ENCODE results near the gene GANC. TPM values are rescaled to one million over a fixed set of nuclear protein-coding genes. Genes with fewer than 3 reads are reported as not detected.

GANC gene
- total and polyA plus RNA-seq, 9 of the 15 experiments (the other 6 are each of a cell fraction or from before 2014, with no cell fraction given): 10.9 to 19.0 (median 14.5) TPM

DNA sequence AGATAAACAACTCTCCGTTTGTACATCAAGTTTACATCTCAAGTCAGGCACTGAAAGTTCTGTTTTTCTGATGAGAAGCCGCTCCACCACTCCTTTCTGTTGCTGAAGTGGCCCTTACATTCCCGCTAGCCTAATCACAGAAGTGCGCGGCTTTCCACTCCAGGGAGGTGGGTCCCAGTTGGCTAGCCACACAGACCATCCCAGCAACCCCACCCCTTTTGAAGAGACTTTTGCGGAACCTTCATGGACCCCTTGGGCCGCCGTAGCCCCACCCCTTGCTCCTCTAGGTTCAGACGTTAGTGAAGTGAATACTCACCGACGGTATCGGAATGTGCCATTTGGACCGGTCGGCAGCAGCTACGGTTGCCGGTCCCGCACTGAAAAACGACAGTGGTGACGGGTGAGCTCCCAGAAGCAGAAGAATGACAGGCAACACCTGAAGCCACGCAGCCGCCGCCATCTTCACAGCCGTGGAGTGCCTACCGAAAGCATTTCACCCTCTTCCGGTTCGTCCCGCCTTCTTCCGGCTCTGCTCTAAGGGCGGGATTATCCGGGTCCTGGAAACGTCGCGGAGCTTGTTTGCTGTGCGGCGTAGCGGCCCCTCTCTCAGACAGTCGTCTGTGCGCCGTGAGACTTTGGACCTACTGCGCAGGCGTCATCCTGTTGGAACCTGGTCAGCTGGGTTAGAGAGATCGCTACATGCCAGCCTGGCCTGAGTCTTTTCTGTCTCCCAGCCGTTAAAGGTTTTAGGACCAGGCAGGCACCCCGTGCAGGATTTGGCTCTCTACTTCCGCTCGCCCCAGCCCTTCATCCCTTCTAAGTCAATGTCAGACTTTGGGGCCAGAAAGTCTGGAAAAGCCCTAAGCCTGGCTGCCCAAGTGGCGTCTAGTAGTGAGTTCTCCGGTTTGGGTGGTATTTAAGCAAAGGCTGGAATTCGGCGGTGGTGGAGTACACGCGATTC, at the start of gene GANC, which contains the start of gene TMEM87A (continued):
- TF ChIP-seq, protein P1, sequence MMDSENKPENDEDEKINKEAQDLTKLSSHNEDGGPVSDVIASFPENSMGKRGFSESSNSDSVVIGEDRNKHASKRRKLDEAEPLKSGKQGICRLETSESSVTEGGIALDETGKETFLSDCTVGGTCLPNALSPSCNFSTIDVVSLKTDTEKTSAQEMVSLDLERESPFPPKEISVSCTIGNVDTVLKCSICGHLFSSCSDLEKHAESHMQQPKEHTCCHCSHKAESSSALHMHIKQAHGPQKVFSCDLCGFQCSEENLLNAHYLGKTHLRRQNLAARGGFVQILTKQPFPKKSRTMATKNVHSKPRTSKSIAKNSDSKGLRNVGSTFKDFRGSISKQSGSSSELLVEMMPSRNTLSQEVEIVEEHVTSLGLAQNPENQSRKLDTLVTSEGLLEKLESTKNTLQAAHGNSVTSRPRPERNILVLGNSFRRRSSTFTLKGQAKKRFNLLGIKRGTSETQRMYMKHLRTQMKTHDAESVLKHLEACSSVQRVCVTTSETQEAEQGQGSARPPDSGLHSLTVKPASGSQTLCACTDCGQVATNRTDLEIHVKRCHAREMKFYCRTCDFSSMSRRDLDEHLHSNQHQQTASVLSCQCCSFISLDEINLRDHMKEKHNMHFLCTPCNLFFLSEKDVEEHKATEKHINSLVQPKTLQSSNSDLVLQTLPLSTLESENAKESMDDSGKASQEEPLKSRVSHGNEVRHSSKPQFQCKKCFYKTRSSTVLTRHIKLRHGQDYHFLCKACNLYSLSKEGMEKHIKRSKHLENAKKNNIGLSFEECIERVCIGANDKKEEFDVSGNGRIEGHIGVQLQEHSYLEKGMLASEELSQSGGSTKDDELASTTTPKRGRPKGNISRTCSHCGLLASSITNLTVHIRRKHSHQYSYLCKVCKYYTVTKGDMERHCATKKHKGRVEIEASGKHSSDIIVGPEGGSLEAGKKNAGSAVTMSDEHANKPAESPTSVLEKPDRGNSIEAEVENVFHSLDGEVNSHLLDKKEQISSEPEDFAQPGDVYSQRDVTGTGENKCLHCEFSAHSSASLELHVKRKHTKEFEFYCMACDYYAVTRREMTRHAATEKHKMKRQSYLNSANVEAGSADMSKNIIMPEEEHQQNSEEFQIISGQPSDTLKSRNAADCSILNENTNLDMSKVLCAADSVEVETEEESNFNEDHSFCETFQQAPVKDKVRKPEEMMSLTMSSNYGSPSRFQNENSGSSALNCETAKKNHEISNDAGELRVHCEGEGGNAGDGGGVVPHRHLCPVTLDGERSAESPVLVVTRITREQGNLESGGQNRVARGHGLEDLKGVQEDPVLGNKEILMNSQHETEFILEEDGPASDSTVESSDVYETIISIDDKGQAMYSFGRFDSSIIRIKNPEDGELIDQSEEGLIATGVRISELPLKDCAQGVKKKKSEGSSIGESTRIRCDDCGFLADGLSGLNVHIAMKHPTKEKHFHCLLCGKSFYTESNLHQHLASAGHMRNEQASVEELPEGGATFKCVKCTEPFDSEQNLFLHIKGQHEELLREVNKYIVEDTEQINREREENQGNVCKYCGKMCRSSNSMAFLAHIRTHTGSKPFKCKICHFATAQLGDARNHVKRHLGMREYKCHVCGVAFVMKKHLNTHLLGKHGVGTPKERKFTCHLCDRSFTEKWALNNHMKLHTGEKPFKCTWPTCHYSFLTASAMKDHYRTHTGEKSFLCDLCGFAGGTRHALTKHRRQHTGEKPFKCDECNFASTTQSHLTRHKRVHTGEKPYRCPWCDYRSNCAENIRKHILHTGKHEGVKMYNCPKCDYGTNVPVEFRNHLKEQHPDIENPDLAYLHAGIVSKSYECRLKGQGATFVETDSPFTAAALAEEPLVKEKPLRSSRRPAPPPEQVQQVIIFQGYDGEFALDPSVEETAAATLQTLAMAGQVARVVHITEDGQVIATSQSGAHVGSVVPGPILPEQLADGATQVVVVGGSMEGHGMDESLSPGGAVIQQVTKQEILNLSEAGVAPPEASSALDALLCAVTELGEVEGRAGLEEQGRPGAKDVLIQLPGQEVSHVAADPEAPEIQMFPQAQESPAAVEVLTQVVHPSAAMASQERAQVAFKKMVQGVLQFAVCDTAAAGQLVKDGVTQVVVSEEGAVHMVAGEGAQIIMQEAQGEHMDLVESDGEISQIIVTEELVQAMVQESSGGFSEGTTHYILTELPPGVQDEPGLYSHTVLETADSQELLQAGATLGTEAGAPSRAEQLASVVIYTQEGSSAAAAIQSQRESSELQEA (IDR thresholded peaks at IDR 0.05; ENCODE audit: low read depth): peak; percentile 99
- TF ChIP-seq ZNF282 (CRISPR knock-in tag; IDR thresholded peaks at IDR 0.05) (no peak), TAF9B (IDR thresholded peaks at IDR 0.05; ENCODE audit: partially characterized antibody) (peak; percentile 97), POLR2AphosphoS2 (IDR thresholded peaks at IDR 0.05; ENCODE audit: low read length) (no peak), ARID4B (CRISPR knock-in tag; IDR thresholded peaks at IDR 0.05) (peak; percentile 95), CREM (IDR thresholded peaks at IDR 0.05; ENCODE audit: low read depth) (peak; percentile 69; the same call in 1 of the 2 replicates), ZNF778 (CRISPR knock-in tag; IDR thresholded peaks at IDR 0.05) (no peak), ZNF239 (CRISPR knock-in tag; IDR thresholded peaks at IDR 0.05) (peak; percentile 48), FOXA3 (CRISPR knock-in tag; conservative IDR thresholded peaks at IDR 0.05 in 1 of 2, IDR thresholded peaks at IDR 0.05 in 1 of 2) (no peak; a peak in 1 of 4 replicates), CBX2 (IDR thresholded peaks at IDR 0.05; ENCODE audit: insufficient read depth, low read length, poor library complexity, severe bottlenecking) (no peak), ZBTB1 (CRISPR knock-in tag; IDR thresholded peaks at IDR 0.05; ENCODE audit: borderline replicate concordance, low read depth) (no peak)
- TF ChIP-seq, protein P2, sequence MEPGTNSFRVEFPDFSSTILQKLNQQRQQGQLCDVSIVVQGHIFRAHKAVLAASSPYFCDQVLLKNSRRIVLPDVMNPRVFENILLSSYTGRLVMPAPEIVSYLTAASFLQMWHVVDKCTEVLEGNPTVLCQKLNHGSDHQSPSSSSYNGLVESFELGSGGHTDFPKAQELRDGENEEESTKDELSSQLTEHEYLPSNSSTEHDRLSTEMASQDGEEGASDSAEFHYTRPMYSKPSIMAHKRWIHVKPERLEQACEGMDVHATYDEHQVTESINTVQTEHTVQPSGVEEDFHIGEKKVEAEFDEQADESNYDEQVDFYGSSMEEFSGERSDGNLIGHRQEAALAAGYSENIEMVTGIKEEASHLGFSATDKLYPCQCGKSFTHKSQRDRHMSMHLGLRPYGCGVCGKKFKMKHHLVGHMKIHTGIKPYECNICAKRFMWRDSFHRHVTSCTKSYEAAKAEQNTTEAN (CRISPR knock-in tag; IDR thresholded peaks at IDR 0.05): no peak
